HepG2 (cell line): ENCODE measurements around the gene PPP1R16B.

Source experiments
- KDM6A ChIP-seq: IDR thresholded peaks from 2 replicates; pipeline ENCODE4 v1.6.1; 2016; ENCODE audit warnings: low read depth
- MATR3 ChIP-seq: sonication (generic); formaldehyde crosslinking; IDR thresholded peaks from 2 replicates; pipeline ENCODE4 v1.4.0; 2020; ENCODE audit warnings: missing genetic modification reagents
- WIZ ChIP-seq: sonication (generic); formaldehyde crosslinking; IDR thresholded peaks from 2 replicates; pipeline ENCODE4 v1.5.1; 2020; ENCODE audit warnings: mild to moderate bottlenecking, missing genetic modification reagents

- TF ChIP-seq MATR3 (CRISPR knock-in tag) (no peak), WIZ (CRISPR knock-in tag) (no peak), KDM6A (no peak)
Observed at GRCh38 chr20:38941726-38942389, 136.4 kb downstream of the PPP1R16B start.
